Prostate gland (tissue), 2 donors: Measurements from ENCODE around the gene NLRX1. TPM values are rescaled to one million over a fixed set of nuclear protein-coding genes. Genes with fewer than 3 reads are reported as not detected.

Experiments used
- DNase-seq: peaks from one replicate; pipeline ENCODE4 v3.0.0-alpha.2; 2019; ENCODE audit warnings: low spot score
- H3K27ac ChIP-seq, 2 donors: fragments of 200-600 bp; sonication (generic); 2 replicates each; pipeline ENCODE4 v1.5.1; 2017 to 2019
- H3K27me3 ChIP-seq: fragments of 200-600 bp; sonication (generic); replicated peaks from 2 replicates; pipeline ENCODE4 v1.5.1; 2019; ENCODE audit not compliant: insufficient read depth
- H3K36me3 ChIP-seq, 2 donors: fragments of 200-600 bp; sonication (generic); 1 replicate in 1 of 2; 2 replicates in 1 of 2; pipeline versions ENCODE4 v1.5.1 to v1.8.1; 2017 to 2019
- H3K4me1 ChIP-seq: fragments of 200-600 bp; sonication (generic); replicated peaks from 2 replicates; pipeline ENCODE4 v1.5.1; 2019
- H3K4me3 ChIP-seq, 2 donors: fragments of 200-600 bp; sonication (generic); 2 replicates each; pipeline ENCODE4 v1.5.1; 2017 to 2019
- H3K9me3 ChIP-seq: fragments of 200-600 bp; sonication (generic); 2 replicates; pipeline ENCODE4 v1.5.1; 2017
- CTCF ChIP-seq, 4 experiments: fragments of 200-600 bp in 2 of 4; fragments of 450-650 bp in 2 of 4; sonication (generic) in 2 of 4; IDR thresholded peaks; 1 replicate in 3 of 4; 2 replicates in 1 of 4; pipeline ENCODE4 v1.5.1; 2016 to 2019; ENCODE audit warnings: antibody characterized with exemption in 4 of 4, mild to moderate bottlenecking in 2 of 4, moderate library complexity in 2 of 4
- POLR2A ChIP-seq: fragments of 450-650 bp; IDR thresholded peaks from one replicate; pipeline ENCODE4 v1.6.1; 2016; ENCODE audit warnings: antibody characterized with exemption, mild to moderate bottlenecking
- POLR2AphosphoS5 ChIP-seq: sonication (generic); formaldehyde crosslinking; IDR thresholded peaks from one replicate; pipeline ENCODE4 v1.6.1; 2017; ENCODE audit warnings: antibody characterized with exemption
- WGBS: methylation state at CpG from one replicate; pipeline ENCODE4 v1.1.5; 2018; 5-methylcytosine and 5-hydroxymethylcytosine counted together
- intact Hi-C: fragments of 100-400 bp; cut with DNase I; formaldehyde crosslinking; loops from one replicate; pipeline ENCODE4 v1.14.2; 2022
- total RNA-seq, 2 donors: library from RNA; depleted of rRNA; stranded (reverse); fragments of >200 nt; gene quantifications; one replicate each; pipeline ENCODE4 v1.1.0, GENCODE V29; 2016

NLRX1 gene
- total RNA-seq, 2 donors from 2014 or later, result 18.8 to 26.1 TPM

- peak within 1 kb of the TSS; percentile 41 to 50 for H3K4me3 ChIP-seq
- no peaks in the 10 kb centered on the region for H3K27me3 ChIP-seq
- H3K27ac ChIP-seq, result no peak within 1 kb of the TSS
- intact Hi-C loops, result no loop called here
- H3K4me1 ChIP-seq, result no peaks in the 10 kb centered on the region
- no peaks in the 10 kb centered on the region for H3K36me3 ChIP-seq
- H3K9me3 ChIP-seq, result no peaks in the 10 kb centered on the region
- TF ChIP-seq POLR2A, result no peak
- TF ChIP-seq POLR2AphosphoS5, result no peak
- TF ChIP-seq CTCF (IDR thresholded peaks at IDR 0.05), result no peak
- no peak for DNase-seq
- WGBS, result 1% methylated on average over 54 of the region's 73 CpGs
These were observed 19.3 kb upstream of the NLRX1 start, which contains the start of gene ABCG4 for GRCh38 chr11:119149018-119149785. ABCG4 (plus strand) TSS chr11:119149052; CDS start chr11:119149966, 914 bp downstream.

GRCh38 chr11:119149786-119150275 is 18.7 kb upstream of the NLRX1 start:
- Histone ChIP-seq H3K36me3 (no peaks in the 10 kb centered on the region), H3K9me3 (no peaks in the 10 kb centered on the region), H3K4me1 (no peaks in the 10 kb centered on the region), H3K27me3 (no peaks in the 10 kb centered on the region), H3K27ac (no peak overlapping the region), H3K4me3 (peak overlapping the region; percentile 41 to 50)
- no peak for DNase-seq
- TF ChIP-seq CTCF (IDR thresholded peaks at IDR 0.05), result no peak
- TF ChIP-seq POLR2A, result no peak
- no peak for TF ChIP-seq POLR2AphosphoS5
- intact Hi-C loops, result no loop called here
- 41% methylated on average over 28 of the region's 33 CpGs for WGBS

GRCh38 chr11:119152043-119152442 is 16.5 kb upstream of the NLRX1 start:
- TF ChIP-seq POLR2A, result no peak
- no peak for TF ChIP-seq CTCF (IDR thresholded peaks at IDR 0.05)
- no peak for TF ChIP-seq POLR2AphosphoS5
- Histone ChIP-seq H3K27me3 (no peaks in the 10 kb centered on the region), H3K4me1 (no peaks in the 10 kb centered on the region), H3K9me3 (no peaks in the 10 kb centered on the region), H3K36me3 (no peaks in the 10 kb centered on the region), H3K27ac (no peak overlapping the region), H3K4me3 (no peak overlapping the region)
- 83% methylated on average over 9 of the region's 9 CpGs for WGBS
- no peak for DNase-seq
- intact Hi-C loops, result no loop called here

- Histone ChIP-seq H3K4me3 (no peak overlapping the region), H3K4me1 (no peaks in the 10 kb centered on the region), H3K36me3 (no peaks in the 10 kb centered on the region), H3K27me3 (no peaks in the 10 kb centered on the region), H3K27ac (no peak overlapping the region), H3K9me3 (no peaks in the 10 kb centered on the region)
- TF ChIP-seq POLR2A, result no peak
- no peak for TF ChIP-seq CTCF (IDR thresholded peaks at IDR 0.05)
- no peak for TF ChIP-seq POLR2AphosphoS5
- no peak for DNase-seq
- intact Hi-C loops, result no loop called here
- 86% methylated on average over 4 of the region's 4 CpGs for WGBS
These were observed 15.9 kb upstream of the NLRX1 start for GRCh38 chr11:119152604-119153003.
